MM.1S (cell line): ENCODE results near the gene SNX2.

Source experiments
- CTCF ChIP-seq: fragments of 300-600 bp; sonication (generic); IDR thresholded peaks from 2 replicates; pipeline ENCODE4 v1.5.1; 2016; ENCODE audit warnings: antibody characterized with exemption, low read length, mixed read lengths
- EZH2 ChIP-seq: fragments of 300-600 bp; sonication (generic); optimal IDR thresholded peaks from 2 replicates; pipeline ENCODE3; 2017; ENCODE audit warnings: low read depth, mild to moderate bottlenecking, antibody characterized with exemption, low read length, mixed read lengths
- EZH2phosphoT487 ChIP-seq: fragments of 300-600 bp; sonication (generic); IDR thresholded peaks from 2 replicates; pipeline ENCODE4 v1.6.1; 2018; ENCODE audit warnings: antibody characterized with exemption, low read length

- no peak for TF ChIP-seq CTCF
- TF ChIP-seq EZH2 = no peak
- no peak for TF ChIP-seq EZH2phosphoT487
These were observed 99.4 kb downstream of the SNX2 start for GRCh38 chr5:122874179-122874875.
